GM20000 (cell line): Measurements from ENCODE around the gene SLC1A1.
A peak's percentile ranks its signal among the peaks of the same experiment; 100 is the strongest.

Experiments used
- DNase-seq: peaks from one replicate; pipeline ENCODE4 v3.0.0; 2012; ENCODE audit warnings: low spot score
- CTCF ChIP-seq: IDR thresholded peaks from 2 replicates; pipeline ENCODE4 v1.5.1; 2012; ENCODE audit warnings: mild to moderate bottlenecking, control low read depth; ENCODE audit errors: extremely low read depth, missing control alignments

Gene SLC1A1

GRCh38 chr9:4592295-4592694 lies 102.0 kb downstream of the SLC1A1 start:
- TF ChIP-seq CTCF: no peak

GRCh38 chr9:4592886-4593285 lies 102.6 kb downstream of the SLC1A1 start:
- TF ChIP-seq CTCF: no peak
- no peak for DNase-seq

More at GRCh38 chr9:4592295-4592694, 102.0 kb downstream of the SLC1A1 start:
- no peak for DNase-seq

- DNase-seq: no peak
- TF ChIP-seq CTCF: no peak
Measured at GRCh38 chr9:4594545-4594944, 104.3 kb downstream of the SLC1A1 start.

GRCh38 chr9:4594994-4595393 lies 104.7 kb downstream of the SLC1A1 start:
- no peak for TF ChIP-seq CTCF
- peak; percentile 22 for DNase-seq

- no peak for TF ChIP-seq CTCF
- DNase-seq: no peak
Measured at GRCh38 chr9:4596165-4596922, 106.1 kb downstream of the SLC1A1 start.

GRCh38 chr9:4600368-4600767 lies 110.1 kb downstream of the SLC1A1 start:
- TF ChIP-seq CTCF: no peak

GRCh38 chr9:4603830-4604229 lies 113.6 kb downstream of the SLC1A1 start:
- no peak for DNase-seq
- TF ChIP-seq CTCF: no peak

More at GRCh38 chr9:4600368-4600767, 110.1 kb downstream of the SLC1A1 start:
- no peak for DNase-seq
